Measurements from ENCODE around the gene ALOX15. TPM values are rescaled to one million over a fixed set of nuclear protein-coding genes. Genes with fewer than 3 reads are reported as not detected.

ALOX15 gene
- total RNA-seq, 2 donors from 2014 or later, result not detected

Other genes starting within 250 kb of the ALOX15 start
- 1 to 10 TPM; 1.1 to 1.9 TPM for gene SPNS3, start 207.7 kb downstream of the ALOX15 start, total RNA-seq
- gene SPNS2, start 142.8 kb downstream of the ALOX15 start, total RNA-seq, result not detected
- 100 to 1,000 TPM in 1 of 2 donors, 10 to 100 TPM in 1; 92.3 to 246 TPM for gene MYBBP1A, start 86.3 kb downstream of the ALOX15 start, total RNA-seq
- gene GGT6, start 81.1 kb downstream of the ALOX15 start, total RNA-seq, result not detected
- gene SMTNL2, start 57.1 kb downstream of the ALOX15 start, total RNA-seq, result not detected
- 100 to 1,000 TPM in 1 of 2 donors, 10 to 100 TPM in 1; 76.9 to 161 TPM for gene PELP1, start 62.5 kb upstream of the ALOX15 start, total RNA-seq
- gene ARRB2, start 69.0 kb upstream of the ALOX15 start, total RNA-seq, result 100 to 1,000 TPM; 834 to 935 TPM
- 10 to 100 TPM; 27.2 to 34.6 TPM for gene MED11, start 89.8 kb upstream of the ALOX15 start, total RNA-seq
- gene ZMYND15, start 98.2 kb upstream of the ALOX15 start, total RNA-seq, result 1 to 10 TPM; 1.0 to 2.3 TPM
- gene CXCL16, start 98.2 kb upstream of the ALOX15 start, total RNA-seq, result 10 to 100 TPM; 22.6 to 46.3 TPM
- gene TM4SF5, start 130.2 kb upstream of the ALOX15 start, total RNA-seq, result not detected
- 10 to 100 TPM in 1 of 2 donors, 1 to 10 TPM in 1; 4.5 to 15.4 TPM for gene VMO1, start 144.7 kb upstream of the ALOX15 start, total RNA-seq
- under 1 TPM in 1 of 2 donors, not detected in 1; 0.38 TPM for gene GLTPD2, start 147.3 kb upstream of the ALOX15 start, total RNA-seq
- 100 to 1,000 TPM; 145 to 174 TPM for gene PSMB6, start 154.5 kb upstream of the ALOX15 start, total RNA-seq
- gene PLD2, start 165.5 kb upstream of the ALOX15 start, total RNA-seq, result 10 to 100 TPM; 38.4 to 46.9 TPM
- 10 to 100 TPM; 72.4 to 98.2 TPM for gene MINK1, start 191.7 kb upstream of the ALOX15 start, total RNA-seq

Measured in natural killer cell treated with Interleukin-12 subunit alpha and Interleukin-12 subunit beta and Interleukin-15 and Interleukin-18, amount 100 ng/mL, for 72 hours (primary cell).